Measurements from ENCODE around the gene PRELID2.

The PRELID2 gene

GRCh38 chr5:145792840-145793239 lies 42.3 kb downstream of the PRELID2 start:
- no peaks in the 10 kb centered on the region for H3K4me1 ChIP-seq (ENCODE audit: control insufficient read depth, insufficient read depth, low read depth, low read length)
- no peak overlapping the region for H2BK12ac ChIP-seq (ENCODE audit: low read length in 2 of 2)
- H3K14ac ChIP-seq (ENCODE audit: low read length in 2 of 2): no peak overlapping the region
- H3K4ac ChIP-seq (ENCODE audit: low read depth in 1 of 2, low read length in 2 of 2): no peak overlapping the region
- no peak overlapping the region for H3K23ac ChIP-seq (ENCODE audit: low read length in 2 of 2)
- DNase-seq: no peak
- no peak overlapping the region for H3K27ac ChIP-seq (ENCODE audit: low read length, poor library complexity, severe bottlenecking)
- no peak overlapping the region for H4K91ac ChIP-seq (ENCODE audit: low read length)
- no peak overlapping the region for H3K4me2 ChIP-seq (ENCODE audit: low read length, poor library complexity, severe bottlenecking)
- no peak overlapping the region for H3K4me3 ChIP-seq (ENCODE audit: insufficient read depth in 1 of 2, low read depth in 1 of 2, low read length in 2 of 2)
- no peak overlapping the region for H2BK15ac ChIP-seq (ENCODE audit: low read depth, poor library complexity, severe bottlenecking)
- H2BK120ac ChIP-seq (ENCODE audit: low read depth, low read length): no peak overlapping the region
- H2BK5ac ChIP-seq (ENCODE audit: low read depth, low read length, poor library complexity, severe bottlenecking): no peak overlapping the region
- no peak overlapping the region for H3K9ac ChIP-seq (ENCODE audit: low read length)
- no peak overlapping the region for H4K8ac ChIP-seq (ENCODE audit: low read length)
- no peak overlapping the region for H2AFZ ChIP-seq (ENCODE audit: low read depth, low read length)
- no peaks in the 10 kb centered on the region for H3K9me3 ChIP-seq (ENCODE audit: control insufficient read depth, low read length)
- no peaks in the 10 kb centered on the region for H3K27me3 ChIP-seq (ENCODE audit: control insufficient read depth in 1 of 2, insufficient read depth in 1 of 2, low read length in 2 of 2)
- H3K36me3 ChIP-seq (ENCODE audit: control insufficient read depth in 1 of 2, insufficient read depth in 2 of 2, low read depth in 1 of 2, low read length in 2 of 2): no peaks in the 10 kb centered on the region
- WGBS: 72% methylated on average over 2 of the region's 3 CpGs
- H2AK5ac ChIP-seq (ENCODE audit: low read length, severe bottlenecking): no peak overlapping the region
- no peak overlapping the region for H3K18ac ChIP-seq (ENCODE audit: low read depth in 1 of 2, low read length in 2 of 2)
- H3K79me1 ChIP-seq (replicated peaks; ENCODE audit: low read length, poor library complexity, severe bottlenecking): peaks cover 1% of the 10 kb centered on the region

GRCh38 chr5:145791866-145792265 lies 43.3 kb downstream of the PRELID2 start:
- DNase-seq: no peak
- no peak overlapping the region for H2BK15ac ChIP-seq (ENCODE audit: low read depth, poor library complexity, severe bottlenecking)
- H3K23ac ChIP-seq (ENCODE audit: low read length in 2 of 2): no peak overlapping the region
- no peak overlapping the region for H3K18ac ChIP-seq (ENCODE audit: low read depth in 1 of 2, low read length in 2 of 2)
- H2AK5ac ChIP-seq (ENCODE audit: low read length, severe bottlenecking): no peak overlapping the region
- no peaks in the 10 kb centered on the region for H3K27me3 ChIP-seq (ENCODE audit: control insufficient read depth in 1 of 2, insufficient read depth in 1 of 2, low read length in 2 of 2)
- no peak overlapping the region for H4K91ac ChIP-seq (ENCODE audit: low read length)
- no peak overlapping the region for H3K14ac ChIP-seq (ENCODE audit: low read length in 2 of 2)
- H2AFZ ChIP-seq (ENCODE audit: low read depth, low read length): no peak overlapping the region
- peaks cover 1% of the 10 kb centered on the region for H3K4me1 ChIP-seq (ENCODE audit: control insufficient read depth, insufficient read depth, low read depth, low read length)
- H2BK12ac ChIP-seq (ENCODE audit: low read length in 2 of 2): no peak overlapping the region
- no peak overlapping the region for H3K4me2 ChIP-seq (ENCODE audit: low read length, poor library complexity, severe bottlenecking)
- no peak overlapping the region for H3K4ac ChIP-seq (ENCODE audit: low read depth in 1 of 2, low read length in 2 of 2)
- H2BK120ac ChIP-seq (ENCODE audit: low read depth, low read length): no peak overlapping the region
- no peak overlapping the region for H4K8ac ChIP-seq (ENCODE audit: low read length)
- no peak overlapping the region for H2BK5ac ChIP-seq (ENCODE audit: low read depth, low read length, poor library complexity, severe bottlenecking)
- no peaks in the 10 kb centered on the region for H3K36me3 ChIP-seq (ENCODE audit: control insufficient read depth in 1 of 2, insufficient read depth in 2 of 2, low read depth in 1 of 2, low read length in 2 of 2)
- 93% methylated on average over 9 of the region's 9 CpGs for WGBS
- peaks cover 1% of the 10 kb centered on the region for H3K79me1 ChIP-seq (replicated peaks; ENCODE audit: low read length, poor library complexity, severe bottlenecking)
- no peak overlapping the region for H3K9ac ChIP-seq (ENCODE audit: low read length)
- H3K27ac ChIP-seq (ENCODE audit: low read length, poor library complexity, severe bottlenecking): no peak overlapping the region
- H3K4me3 ChIP-seq (ENCODE audit: insufficient read depth in 1 of 2, low read depth in 1 of 2, low read length in 2 of 2): no peak overlapping the region
- no peaks in the 10 kb centered on the region for H3K9me3 ChIP-seq (ENCODE audit: control insufficient read depth, low read length)

- no peak overlapping the region for H3K4me3 ChIP-seq (ENCODE audit: insufficient read depth in 1 of 2, low read depth in 1 of 2, low read length in 2 of 2)
- no peak for DNase-seq
- H3K23ac ChIP-seq (ENCODE audit: low read length in 2 of 2): no peak overlapping the region
- H3K27ac ChIP-seq (ENCODE audit: low read length, poor library complexity, severe bottlenecking): no peak overlapping the region
- H2BK15ac ChIP-seq (ENCODE audit: low read depth, poor library complexity, severe bottlenecking): no peak overlapping the region
- no peak overlapping the region for H3K18ac ChIP-seq (ENCODE audit: low read depth in 1 of 2, low read length in 2 of 2)
- no peak overlapping the region for H2AK5ac ChIP-seq (ENCODE audit: low read length, severe bottlenecking)
- no peaks in the 10 kb centered on the region for H3K36me3 ChIP-seq (ENCODE audit: control insufficient read depth in 1 of 2, insufficient read depth in 2 of 2, low read depth in 1 of 2, low read length in 2 of 2)
- no peak overlapping the region for H3K4me2 ChIP-seq (ENCODE audit: low read length, poor library complexity, severe bottlenecking)
- H2AFZ ChIP-seq (ENCODE audit: low read depth, low read length): no peak overlapping the region
- H4K91ac ChIP-seq (ENCODE audit: low read length): no peak overlapping the region
- H4K8ac ChIP-seq (ENCODE audit: low read length): no peak overlapping the region
- no peak overlapping the region for H2BK12ac ChIP-seq (ENCODE audit: low read length in 2 of 2)
- 0% methylated on average over 1 of the region's 1 CpG for WGBS
- peaks cover 1% of the 10 kb centered on the region for H3K4me1 ChIP-seq (ENCODE audit: control insufficient read depth, insufficient read depth, low read depth, low read length)
- H3K27me3 ChIP-seq (ENCODE audit: control insufficient read depth in 1 of 2, insufficient read depth in 1 of 2, low read length in 2 of 2): no peaks in the 10 kb centered on the region
- H3K4ac ChIP-seq (ENCODE audit: low read depth in 1 of 2, low read length in 2 of 2): no peak overlapping the region
- H3K79me1 ChIP-seq (replicated peaks; ENCODE audit: low read length, poor library complexity, severe bottlenecking): peaks cover 1% of the 10 kb centered on the region
- no peak overlapping the region for H3K14ac ChIP-seq (ENCODE audit: low read length in 2 of 2)
- no peak overlapping the region for H3K9ac ChIP-seq (ENCODE audit: low read length)
- no peaks in the 10 kb centered on the region for H3K9me3 ChIP-seq (ENCODE audit: control insufficient read depth, low read length)
- H2BK120ac ChIP-seq (ENCODE audit: low read depth, low read length): no peak overlapping the region
- no peak overlapping the region for H2BK5ac ChIP-seq (ENCODE audit: low read depth, low read length, poor library complexity, severe bottlenecking)
Measured at GRCh38 chr5:145787996-145788395, 47.1 kb downstream of the PRELID2 start.

GRCh38 chr5:145787507-145787906 lies 47.6 kb downstream of the PRELID2 start:
- H4K8ac ChIP-seq (ENCODE audit: low read length): no peak overlapping the region
- no peak overlapping the region for H3K14ac ChIP-seq (ENCODE audit: low read length in 2 of 2)
- no peak overlapping the region for H3K9ac ChIP-seq (ENCODE audit: low read length)
- no peaks in the 10 kb centered on the region for H3K9me3 ChIP-seq (ENCODE audit: control insufficient read depth, low read length)
- H3K4me2 ChIP-seq (ENCODE audit: low read length, poor library complexity, severe bottlenecking): no peak overlapping the region
- no peak overlapping the region for H3K4me3 ChIP-seq (ENCODE audit: insufficient read depth in 1 of 2, low read depth in 1 of 2, low read length in 2 of 2)
- H3K23ac ChIP-seq (ENCODE audit: low read length in 2 of 2): no peak overlapping the region
- H2AFZ ChIP-seq (ENCODE audit: low read depth, low read length): no peak overlapping the region
- no peak overlapping the region for H2BK120ac ChIP-seq (ENCODE audit: low read depth, low read length)
- WGBS: 96% methylated on average over 2 of the region's 3 CpGs
- H3K4me1 ChIP-seq (ENCODE audit: control insufficient read depth, insufficient read depth, low read depth, low read length): peaks cover 1% of the 10 kb centered on the region
- no peaks in the 10 kb centered on the region for H3K27me3 ChIP-seq (ENCODE audit: control insufficient read depth in 1 of 2, insufficient read depth in 1 of 2, low read length in 2 of 2)
- H3K36me3 ChIP-seq (ENCODE audit: control insufficient read depth in 1 of 2, insufficient read depth in 2 of 2, low read depth in 1 of 2, low read length in 2 of 2): no peaks in the 10 kb centered on the region
- no peak overlapping the region for H3K18ac ChIP-seq (ENCODE audit: low read depth in 1 of 2, low read length in 2 of 2)
- peaks cover 1% of the 10 kb centered on the region for H3K79me1 ChIP-seq (replicated peaks; ENCODE audit: low read length, poor library complexity, severe bottlenecking)
- H3K27ac ChIP-seq (ENCODE audit: low read length, poor library complexity, severe bottlenecking): no peak overlapping the region
- no peak overlapping the region for H2BK15ac ChIP-seq (ENCODE audit: low read depth, poor library complexity, severe bottlenecking)
- no peak for DNase-seq
- no peak overlapping the region for H3K4ac ChIP-seq (ENCODE audit: low read depth in 1 of 2, low read length in 2 of 2)
- H2BK5ac ChIP-seq (ENCODE audit: low read depth, low read length, poor library complexity, severe bottlenecking): no peak overlapping the region
- H4K91ac ChIP-seq (ENCODE audit: low read length): no peak overlapping the region
- H2AK5ac ChIP-seq (ENCODE audit: low read length, severe bottlenecking): no peak overlapping the region
- H2BK12ac ChIP-seq (ENCODE audit: low read length in 2 of 2): no peak overlapping the region

All from mesenchymal stem cell (in vitro differentiated cells and primary cell).